IMR-90 (cell line): ENCODE data around the gene ARHGDIA. TPM values are rescaled to one million over a fixed set of nuclear protein-coding genes. Genes with fewer than 3 reads are reported as not detected.

ENCODE experiments used
- ATAC-seq: fragments of 200-7000 bp; cut with Tn5 transposase; 2 replicates; pipeline ENCODE4 v1.9.1; 2020; ENCODE audit warnings: low read depth, mild to moderate bottlenecking, moderate library complexity
- BruUV-seq: library from RNA; stranded (reverse); fragments of 400-500 nt; replicated peaks from 2 replicates; lab custom pipeline; 2021; lab: Mats Ljungman, UMichigan
- CTCF ChIA-PET: fragments of 300-600 bp; formaldehyde crosslinking; extraction: SDS; loops from one replicate; lab custom pipeline; 2021; ENCODE audit warnings: antibody characterized with exemption; lab: Yijun Ruan, JAX
- POLR2A ChIA-PET: fragments of 300-600 bp; sonication (Branson Sonifier 250); formaldehyde crosslinking; loops from one replicate; lab custom pipeline; 2022; ENCODE audit warnings: antibody characterized with exemption; ENCODE audit not compliant: unreplicated experiment; lab: Charles Lee
- DNase-seq: peaks from one replicate; pipeline ENCODE4 v3.0.0; 2013
- H2AFZ ChIP-seq: replicated peaks from 2 replicates; pipeline ENCODE3; 2013; ENCODE audit warnings: low read length, mild to moderate bottlenecking; ENCODE audit not compliant: poor library complexity
- H2AK5ac ChIP-seq: 2 replicates; pipeline ENCODE4 v1.6.1; 2013; ENCODE audit warnings: low read depth, low read length, inconsistent platforms
- H2AK9ac ChIP-seq: replicated peaks from 2 replicates; pipeline ENCODE3; 2013; ENCODE audit warnings: mild to moderate bottlenecking, low read depth, low read length, moderate library complexity; ENCODE audit not compliant: poor library complexity
- H2BK120ac ChIP-seq: 2 replicates; pipeline ENCODE4 v1.6.1; 2013; ENCODE audit warnings: low read depth, low read length, inconsistent platforms
- H2BK15ac ChIP-seq: 3 replicates; pipeline ENCODE4 v1.6.1; 2013; ENCODE audit warnings: low read depth, low read length, inconsistent platforms
- H2BK20ac ChIP-seq: 2 replicates; pipeline ENCODE4 v1.6.1; 2013; ENCODE audit warnings: low read depth, mild to moderate bottlenecking, inconsistent platforms, low read length, moderate library complexity
- H2BK5ac ChIP-seq: 2 replicates; pipeline ENCODE4 v1.6.1; 2013; ENCODE audit warnings: mild to moderate bottlenecking, low read depth, low read length, inconsistent platforms; ENCODE audit not compliant: poor library complexity, severe bottlenecking
- H3K14ac ChIP-seq: replicated peaks from 2 replicates; pipeline ENCODE4 v1.6.1; 2013; ENCODE audit warnings: low read depth, low read length, inconsistent platforms
- H3K18ac ChIP-seq: 2 replicates; pipeline ENCODE4 v1.6.1; 2013; ENCODE audit warnings: low read depth, low read length, control low read depth
- H3K23ac ChIP-seq: 2 replicates; pipeline ENCODE4 v1.6.1; 2013; ENCODE audit warnings: low read depth, low read length, inconsistent platforms
- H3K27ac ChIP-seq: 2 replicates; pipeline ENCODE4 v1.5.1; 2013; ENCODE audit warnings: mild to moderate bottlenecking, control low read depth, low read length; ENCODE audit not compliant: insufficient read depth
- H3K27me3 ChIP-seq: 2 replicates; pipeline ENCODE4 v1.6.1; 2013; ENCODE audit warnings: low read length; ENCODE audit not compliant: control insufficient read depth, insufficient read depth
- H3K36me3 ChIP-seq: 2 replicates; pipeline ENCODE4 v1.6.1; 2013; ENCODE audit warnings: low read length, mixed read lengths; ENCODE audit not compliant: control insufficient read depth, insufficient read depth
- H3K4ac ChIP-seq: 2 replicates; pipeline ENCODE4 v1.6.1; 2013; ENCODE audit warnings: low read depth, low read length, inconsistent platforms
- H3K4me1 ChIP-seq: 2 replicates; pipeline ENCODE4 v1.6.1; 2013; ENCODE audit warnings: low read length, mixed read lengths; ENCODE audit not compliant: control insufficient read depth, insufficient read depth
- H3K4me2 ChIP-seq: 2 replicates; pipeline ENCODE4 v1.6.1; 2013; ENCODE audit warnings: low read depth, mild to moderate bottlenecking, control low read depth, low read length, moderate library complexity
- H3K4me3 ChIP-seq: 2 replicates; pipeline ENCODE4 v1.5.1; 2013; ENCODE audit warnings: low read depth, mild to moderate bottlenecking, control low read depth, low read length, moderate library complexity; ENCODE audit not compliant: insufficient read depth
- H3K56ac ChIP-seq: 2 replicates; pipeline ENCODE4 v1.6.1; 2013; ENCODE audit warnings: low read length, inconsistent platforms; ENCODE audit not compliant: insufficient read depth; ENCODE audit errors: extremely low read depth
- H3K79me1 ChIP-seq, 2 experiments: 2 replicates each; pipeline ENCODE4 v1.6.1; 2013; ENCODE audit warnings: low read length in 2 of 2, inconsistent platforms in 1 of 2, low read depth in 1 of 2
- H3K9ac ChIP-seq: 2 replicates; pipeline ENCODE4 v1.6.1; 2013; ENCODE audit warnings: low read depth, low read length, control low read depth
- H3K9me1 ChIP-seq: 2 replicates; pipeline ENCODE4 v1.6.1; 2013; ENCODE audit warnings: low read length, inconsistent platforms; ENCODE audit not compliant: insufficient read depth
- H3K9me3 ChIP-seq: 2 replicates; pipeline ENCODE4 v1.6.1; 2013; ENCODE audit warnings: low read length; ENCODE audit not compliant: control insufficient read depth, insufficient read depth
- H4K20me1 ChIP-seq: 2 replicates; pipeline ENCODE4 v1.6.1; 2013; ENCODE audit warnings: low read length, inconsistent platforms; ENCODE audit not compliant: insufficient read depth
- H4K5ac ChIP-seq: 2 replicates; pipeline ENCODE4 v1.6.1; 2013; ENCODE audit warnings: mild to moderate bottlenecking, low read depth, low read length, control low read depth
- H4K8ac ChIP-seq, 2 experiments: 2 replicates each; pipeline ENCODE4 v1.6.1; 2013; ENCODE audit warnings: low read depth in 2 of 2, low read length in 2 of 2, control low read depth in 1 of 2, inconsistent platforms in 1 of 2
- H4K91ac ChIP-seq: 2 replicates; pipeline ENCODE4 v1.6.1; 2013; ENCODE audit warnings: low read depth, low read length, inconsistent platforms; ENCODE audit not compliant: insufficient read depth
- MAFK ChIP-seq: IDR thresholded peaks from 2 replicates; pipeline ENCODE4 v1.6.1; 2012; ENCODE audit warnings: low read depth, low read length, improper control_type of control experiment
- MXI1 ChIP-seq: IDR thresholded peaks from 2 replicates; pipeline ENCODE4 v1.6.1; 2012; ENCODE audit warnings: low read depth, mild to moderate bottlenecking, low read length, moderate library complexity, borderline replicate concordance
- RCOR1 ChIP-seq: IDR thresholded peaks from 2 replicates; pipeline ENCODE4 v1.6.1; 2012; ENCODE audit warnings: mild to moderate bottlenecking, low read length, improper control_type of control experiment; ENCODE audit not compliant: insufficient replicate concordance
- WGBS, 2 experiments: methylation state at CpG; one replicate each; pipeline versions ENCODE4 v1.1.5 to v1.1.7; 2013; ENCODE audit warnings: missing lambda C conversion rate in 2 of 2; ENCODE audit not compliant: insufficient read length in 1 of 2; ENCODE audit errors: extremely low coverage in 2 of 2; 5-methylcytosine and 5-hydroxymethylcytosine counted together
- dilution Hi-C: fragments of 300-500 bp; cut with HindIII; formaldehyde crosslinking; loops from one replicate; pipeline ENCODE4 v1.14.3; 2018; ENCODE audit warnings: low sequenced_read_pairs; ENCODE audit not compliant: unreplicated experiment
- in situ Hi-C: fragments of 300-500 bp; cut with MboI; formaldehyde crosslinking; loops from 3 replicates; pipeline ENCODE4 v1.14.3; 2019; ENCODE audit warnings: low sequenced_read_pairs, inconsistent platforms, mixed read lengths
- intact Hi-C: fragments of 100-400 bp; cut with micrococcal nuclease; formaldehyde crosslinking; loops from 2 replicates; pipeline ENCODE4 v1.10.0; 2022
- polyA plus RNA-seq, 3 experiments: library from polyadenylated mRNA; depleted of rRNA; stranded (reverse); fragments of >200 nt; gene quantifications; 2 replicates each; pipeline ENCODE4 v1.2.3, GENCODE V29; 2012; ENCODE audit warnings: low replicate concordance in 1 of 3
- total RNA-seq: library from RNA; depleted of rRNA; stranded (reverse); fragments of >200 nt; gene quantifications from 2 replicates; pipeline ENCODE4 v1.2.3, GENCODE V29; 2012

Gene ARHGDIA
- total and polyA plus RNA-seq, 2 of the 4 experiments (the other 2 are of a cell fraction), result 62.7 to 362 TPM

- TF ChIP-seq RCOR1 (no peak), MAFK (no peak), MXI1 (no peak)
- Histone ChIP-seq H4K8ac (no peak overlapping the region), H3K4me2 (no peak overlapping the region), H3K14ac (no peak overlapping the region), H4K91ac (no peak overlapping the region), H3K4me3 (no peak overlapping the region), H4K5ac (no peak overlapping the region), H3K56ac (no peak overlapping the region), H2BK15ac (no peak overlapping the region), H3K79me1 (peaks cover 4 to 18% of the 10 kb centered on the region in 2 experiments; a peak in 3 of 4 replicates), H2BK20ac (no peak overlapping the region), H2AK5ac (no peak overlapping the region), H2AK9ac (peak overlapping the region; percentile 39), H3K23ac (no peak overlapping the region), H3K9ac (no peak overlapping the region), H3K27ac (no peak overlapping the region), H4K20me1 (peaks cover 31% of the 10 kb centered on the region), H3K9me1 (peaks cover 11% of the 10 kb centered on the region), H3K18ac (no peak overlapping the region), H3K4ac (no peak overlapping the region), H2BK5ac (no peak overlapping the region), H3K9me3 (no peaks in the 10 kb centered on the region), H3K4me1 (peaks cover 4% of the 10 kb centered on the region; the same call in 1 of the 2 replicates), H3K27me3 (0 out of 2 replicates have a peak, but pooled peaks cover 2% of the 10 kb centered on the region), H2BK120ac (no peak overlapping the region), H3K36me3 (peaks cover 14% of the 10 kb centered on the region), H2AFZ (no peak overlapping the region)
- no peak for DNase-seq
- ChIA-PET POLR2A (interaction anchor here (0.6 kb wide), 1 partner anchor 286 kb away, joined by 10 read pairs; no protein-coding TSS in a partner anchor), CTCF (interaction anchor here (0.6 kb wide), 1 partner anchor 33 kb away, joined by 3 read pairs; no protein-coding TSS in a partner anchor)
- in situ Hi-C loops, result no loop called here
- dilution Hi-C loops, result no loop called here
- no peak for ATAC-seq
- WGBS, 2 experiments, result 91% methylated on average over 7 of the region's 8 CpGs; no CpG with 5 or more reads in 1 of the 2 experiments
- intact Hi-C loops, result no loop called here
- BruUV-seq, result no TSS peak
Observed at GRCh38 chr17:81822312-81822637, 48.9 kb downstream of the ARHGDIA start.
